H1 (cell line): ENCODE measurements around the gene SLC25A21. TPM values are rescaled to one million over a fixed set of nuclear protein-coding genes. Genes with fewer than 3 reads are reported as not detected.

Experiments used
- CTCF ChIA-PET: fragments of 300-600 bp; sonication (Branson Sonifier 250); formaldehyde crosslinking; loops from one replicate; lab custom pipeline; 2021; ENCODE audit not compliant: partially characterized antibody; lab: Charles Lee
- POLR2A ChIA-PET: fragments of 300-600 bp; sonication (Branson Sonifier 250); formaldehyde crosslinking; loops from one replicate; lab custom pipeline; 2021; ENCODE audit warnings: inconsistent platforms; ENCODE audit not compliant: partially characterized antibody; lab: Charles Lee
- DNase-seq, 2 experiments: peaks; one replicate each; pipeline versions ENCODE4 v3.0.0 to v3.0.0-alpha.2; 2010 to 2022; ENCODE audit warnings: low spot score in 2 of 2, low read depth in 1 of 2, mixed read lengths in 1 of 2
- FAIRE-seq: peaks from 2 replicates; lab custom pipeline; 2011; peaks lifted over from hg19 to GRCh38; lab: Jason Lieb, UNC
- H2AFZ ChIP-seq: 2 replicates; pipeline ENCODE4 v1.8.1; 2012; ENCODE audit warnings: low read length, inconsistent platforms
- H2AK5ac ChIP-seq: 2 replicates; pipeline ENCODE4 v1.6.1; 2013; ENCODE audit warnings: low read depth, low read length
- H2BK120ac ChIP-seq: replicated peaks from 2 replicates; pipeline ENCODE3; 2013; ENCODE audit warnings: low read depth, low read length, inconsistent platforms
- H2BK12ac ChIP-seq: 2 replicates; pipeline ENCODE4 v1.6.1; 2013; ENCODE audit warnings: low read depth, low read length
- H2BK15ac ChIP-seq: 2 replicates; pipeline ENCODE4 v1.6.1; 2013; ENCODE audit warnings: low read length
- H2BK20ac ChIP-seq: 2 replicates; pipeline ENCODE4 v1.6.1; 2013; ENCODE audit warnings: low read length
- H2BK5ac ChIP-seq: 2 replicates; pipeline ENCODE4 v1.6.1; 2013; ENCODE audit warnings: low read depth, low read length
- H3K14ac ChIP-seq: 2 replicates; pipeline ENCODE4 v1.6.1; 2013; ENCODE audit warnings: inconsistent platforms; ENCODE audit not compliant: insufficient read length
- H3K18ac ChIP-seq: 2 replicates; pipeline ENCODE4 v1.6.1; 2013; ENCODE audit warnings: low read length; ENCODE audit errors: extremely low read depth
- H3K23ac ChIP-seq: 2 replicates; pipeline ENCODE4 v1.6.1; 2013; ENCODE audit warnings: inconsistent platforms; ENCODE audit not compliant: insufficient read length
- H3K23me2 ChIP-seq: 2 replicates; pipeline ENCODE4 v1.6.1; 2013; ENCODE audit warnings: low read depth, low read length
- H3K27ac ChIP-seq: 2 replicates; pipeline ENCODE4 v1.6.1; 2011; ENCODE audit warnings: low read depth, low read length, inconsistent platforms
- H3K27me3 ChIP-seq, 4 experiments: replicated peaks in 1 of 4; 1 replicate in 1 of 4; 2 replicates in 3 of 4; pipeline versions ENCODE4 v1.6.1 to v1.8.1; 2011 to 2013; ENCODE audit warnings: low read length in 3 of 4, mild to moderate bottlenecking in 3 of 4, inconsistent platforms in 2 of 4, mixed read lengths in 2 of 4, moderate library complexity in 1 of 4; ENCODE audit not compliant: control insufficient read depth in 3 of 4, insufficient read depth in 3 of 4; ENCODE audit errors: extremely low read depth in 1 of 4
- H3K36me3 ChIP-seq, 4 experiments: 2 replicates each; pipeline versions ENCODE4 v1.6.1 to v1.8.1; 2011 to 2013; ENCODE audit warnings: mild to moderate bottlenecking in 4 of 4, low read length in 3 of 4, moderate library complexity in 2 of 4, control low read depth in 1 of 4, inconsistent platforms in 1 of 4; ENCODE audit not compliant: insufficient read depth in 4 of 4, control insufficient read depth in 2 of 4
- H3K4ac ChIP-seq: replicated peaks from 2 replicates; pipeline ENCODE3; 2013; ENCODE audit warnings: low read length, low read depth, mixed read lengths, inconsistent platforms; ENCODE audit not compliant: insufficient read length
- H3K4me1 ChIP-seq, 4 experiments: replicated peaks in 1 of 4; 1 replicate in 1 of 4; 2 replicates in 3 of 4; pipeline versions ENCODE4 v1.6.1 to v1.8.1; 2011 to 2013; ENCODE audit warnings: low read length in 3 of 4, inconsistent platforms in 2 of 4, mixed read lengths in 1 of 4; ENCODE audit not compliant: insufficient read depth in 4 of 4, control insufficient read depth in 3 of 4
- H3K4me2 ChIP-seq, 2 experiments: 2 replicates each; pipeline versions ENCODE4 v1.6.1 to v1.8.1; 2011 to 2013; ENCODE audit warnings: low read depth in 2 of 2, low read length in 2 of 2, control low read depth in 1 of 2, inconsistent platforms in 1 of 2, mild to moderate bottlenecking in 1 of 2; ENCODE audit not compliant: insufficient read depth in 1 of 2
- H3K4me3 ChIP-seq, 4 experiments: fragments of 200-600, 300-600 bp in 1 of 4; sonication (generic), shearing (Covaris generic), sonication (Bioruptor Twin) in 1 of 4; 2 replicates each; pipeline versions ENCODE4 v1.5.1 to v1.8.1; 2011 to 2016; ENCODE audit warnings: low read length in 4 of 4, low read depth in 3 of 4, control low read depth in 2 of 4, inconsistent platforms in 2 of 4, mild to moderate bottlenecking in 2 of 4, mixed read lengths in 1 of 4, moderate library complexity in 1 of 4; ENCODE audit not compliant: insufficient read depth in 2 of 4; ENCODE audit errors: extremely low read depth in 1 of 4
- H3K56ac ChIP-seq: replicated peaks from 2 replicates; pipeline ENCODE3; 2013; ENCODE audit warnings: low read depth, mild to moderate bottlenecking, mixed read lengths, low read length, inconsistent platforms; ENCODE audit not compliant: insufficient read length
- H3K79me1 ChIP-seq: 2 replicates; pipeline ENCODE4 v1.6.1; 2013; ENCODE audit warnings: low read depth, low read length, control low read depth
- H3K79me2 ChIP-seq, 2 experiments: 2 replicates each; pipeline versions ENCODE4 v1.6.1 to v1.8.1; 2012 to 2013; ENCODE audit warnings: low read length in 2 of 2, mild to moderate bottlenecking in 2 of 2, inconsistent platforms in 1 of 2; ENCODE audit not compliant: insufficient read depth in 2 of 2, control insufficient read depth in 1 of 2
- H3K9ac ChIP-seq, 4 experiments: replicated peaks in 1 of 4; 1 replicate in 1 of 4; 2 replicates in 3 of 4; pipeline versions ENCODE4 v1.6.1 to v1.8.1; 2011 to 2013; ENCODE audit warnings: low read depth in 3 of 4, low read length in 3 of 4, control low read depth in 2 of 4, mild to moderate bottlenecking in 2 of 4, moderate library complexity in 2 of 4, inconsistent platforms in 1 of 4; ENCODE audit errors: extremely low read depth in 1 of 4
- H3K9me3 ChIP-seq, 2 experiments: 2 replicates each; pipeline versions ENCODE4 v1.6.1 to v1.8.1; 2012 to 2013; ENCODE audit warnings: mild to moderate bottlenecking in 2 of 2, moderate library complexity in 2 of 2, control low read depth in 1 of 2, inconsistent platforms in 1 of 2, low read depth in 1 of 2, low read length in 1 of 2, mixed read lengths in 1 of 2; ENCODE audit not compliant: insufficient read depth in 2 of 2
- H4K20me1 ChIP-seq, 2 experiments: replicated peaks in 1 of 2; 2 replicates each; pipeline versions ENCODE3 to v1.8.1; 2011 to 2013; ENCODE audit warnings: inconsistent platforms in 2 of 2, low read length in 2 of 2, mild to moderate bottlenecking in 1 of 2; ENCODE audit not compliant: insufficient read depth in 2 of 2, control insufficient read depth in 1 of 2
- H4K5ac ChIP-seq: 2 replicates; pipeline ENCODE4 v1.6.1; 2013; ENCODE audit warnings: low read length, low read depth, mixed read lengths, inconsistent platforms; ENCODE audit not compliant: insufficient read length
- H4K8ac ChIP-seq: 2 replicates; pipeline ENCODE4 v1.8.0; 2013; ENCODE audit warnings: mild to moderate bottlenecking, moderate library complexity, low read length, inconsistent platforms; ENCODE audit not compliant: insufficient read depth; ENCODE audit errors: extremely low read depth
- H4K91ac ChIP-seq: replicated peaks from 2 replicates; pipeline ENCODE3; 2013; ENCODE audit warnings: low read length, mixed read lengths, inconsistent platforms; ENCODE audit not compliant: insufficient read length
- ATF2 ChIP-seq: IDR thresholded peaks from 2 replicates; pipeline ENCODE4 v1.6.1; 2012; ENCODE audit warnings: low read length, inconsistent platforms
- CBX8 ChIP-seq: fragments of 300-800, 300-1000 bp; sonication (generic); IDR thresholded peaks from 2 replicates; pipeline ENCODE4 v1.7.1; 2016; ENCODE audit warnings: low read depth, low read length, borderline replicate concordance
- JUND ChIP-seq: IDR thresholded peaks from 2 replicates; pipeline ENCODE4 v1.6.1; 2011; ENCODE audit warnings: mild to moderate bottlenecking, improper control_type of control experiment, low read length
- SP1 ChIP-seq: IDR thresholded peaks from 2 replicates; pipeline ENCODE4 v1.6.1; 2011; ENCODE audit warnings: low read depth, low read length
- SRF ChIP-seq: IDR thresholded peaks from 2 replicates; pipeline ENCODE4 v1.6.1; 2011; ENCODE audit warnings: mild to moderate bottlenecking, low read depth, low read length, moderate library complexity
- TCF12 ChIP-seq: IDR thresholded peaks from 2 replicates; pipeline ENCODE4 v1.6.1; 2011; ENCODE audit warnings: low read depth, mild to moderate bottlenecking, low read length
- WGBS, 2 experiments: shearing (Covaris generic) in 1 of 2; methylation state at CpG; one replicate each; pipeline versions ENCODE4 v1.1.6 to v1.1.7; 2013 to 2015; ENCODE audit warnings: low lambda C conversion rate in 2 of 2, mixed read lengths in 2 of 2, inconsistent platforms in 1 of 2, low coverage in 1 of 2, missing lambda C conversion rate in 1 of 2; ENCODE audit not compliant: insufficient replicate concordance in 2 of 2, insufficient coverage in 1 of 2, insufficient read length in 1 of 2; ENCODE audit errors: extremely low coverage in 1 of 2, missing lambda C conversion rate in 1 of 2; 5-methylcytosine and 5-hydroxymethylcytosine counted together
- polyA plus RNA-seq, 7 experiments: library from polyadenylated mRNA; depleted of rRNA in 3 of 7; stranded (reverse) in 5 of 7; unstranded in 2 of 7; fragments of >200 nt in 5 of 7; fragments of 200-250 nt in 2 of 7; gene quantifications; 1 replicate in 5 of 7; 2 replicates in 1 of 7; 4 replicates in 1 of 7; pipeline versions ENCODE4 v1.2.1 to v1.2.3, GENCODE V29; 2011 to 2013; ENCODE audit warnings: missing spikeins in 2 of 7, mixed read lengths in 2 of 7
- total RNA-seq: library from RNA; stranded (reverse); fragmentation: NEBNext Ultra II Directional; extraction: Animal tissue kit (Norgen Biotek cat#: 25700); gene quantifications from 2 replicates; pipeline ENCODE4 v1.2.1, GENCODE V29; 2021

Gene SLC25A21
- total and polyA plus RNA-seq, 2 of the 8 experiments (the other 6 are each of a cell fraction or from before 2014, with no cell fraction given): 6.9 to 15.7 TPM

DNA sequence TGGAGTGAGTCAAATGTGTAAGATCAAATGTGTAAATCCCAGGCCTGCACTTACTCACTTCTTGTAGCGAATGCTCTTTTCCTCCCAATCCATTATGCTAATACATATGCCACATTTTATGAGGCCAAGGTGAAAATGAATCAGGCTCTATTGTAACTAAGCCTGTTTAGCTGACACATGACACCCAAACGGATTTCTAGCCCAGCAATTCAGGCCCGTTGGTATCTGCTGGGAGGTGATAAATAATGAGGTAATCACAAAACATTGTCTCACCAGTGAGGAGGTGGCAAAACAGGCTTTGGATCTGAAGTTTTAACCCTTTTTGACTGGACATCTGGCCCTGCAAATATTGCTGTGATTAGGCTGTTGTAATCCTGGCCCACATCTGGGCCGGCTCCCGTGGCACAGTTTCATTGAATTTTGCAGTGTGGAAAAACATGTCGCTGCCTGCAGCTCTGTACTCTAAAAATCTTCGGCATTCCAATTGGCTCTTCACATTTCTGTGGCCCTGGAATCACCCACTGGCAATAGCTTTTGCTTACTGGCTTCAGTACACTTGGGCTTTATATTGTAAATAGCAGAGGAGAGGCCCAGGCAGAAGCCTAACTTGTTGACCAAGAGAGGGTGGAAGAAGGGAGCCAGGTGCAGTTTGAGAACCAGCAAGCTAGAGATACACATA is 404.7 kb downstream of the SLC25A21 start:
- Histone ChIP-seq H3K4me2 (peak overlapping the region; percentile 24 to 56; a peak in 2 of 4 replicates), H3K56ac (no peak overlapping the region), H2BK15ac (no peak overlapping the region), H2BK12ac (peak overlapping the region; percentile 45), H4K20me1 (no peaks in the 10 kb centered on the region), H4K5ac (no peak overlapping the region), H3K23ac (no peak overlapping the region), H3K4me3 (no peak overlapping the region), H3K79me2 (no peaks in the 10 kb centered on the region), H4K91ac (no peak overlapping the region), H3K27ac (peak overlapping the region; percentile 19; the same call in 1 of the 2 replicates), H2AFZ (peak overlapping the region; percentile 47), H2AK5ac (no peak overlapping the region), H3K36me3 (no peaks in the 10 kb centered on the region), H3K9ac (peak overlapping the region in 1 of 4 experiments; percentile 37; a peak in 2 of 7 replicates), H3K4me1 (peaks cover 2 to 14% (median 5%) of the 10 kb centered on the region in 4 experiments; a peak in 6 of 7 replicates), H3K9me3 (no peaks in the 10 kb centered on the region), H3K18ac (no peak overlapping the region), H3K14ac (no peak overlapping the region), H2BK5ac (no peak overlapping the region), H3K23me2 (no peaks in the 10 kb centered on the region), H2BK20ac (no peak overlapping the region), H3K4ac (no peak overlapping the region), H3K27me3 (no peaks in the 10 kb centered on the region)
- POLR2A ChIA-PET: interaction anchor here (0.6 to 1.5 kb wide), 4 partner anchors 10 to 739 kb away, joined by 3 to 4 read pairs (median 3); partner anchors contain the start of gene SLC25A21
- no peak for DNase-seq
- no peak for TF ChIP-seq CBX8
- 0 out of 2 replicates have a peak, but pooled peaks have one; percentile 46 for TF ChIP-seq JUND
- no peak for TF ChIP-seq SRF
- 0 out of 2 replicates have a peak, but pooled peaks have one; percentile 24 for TF ChIP-seq SP1
- TF ChIP-seq ATF2: peak; percentile 58; the same call in 1 of the 2 replicates
- no peak for TF ChIP-seq TCF12
- TF ChIP-seq, all 59 proteins: peak for 3
- H3K79me1 ChIP-seq: no peaks in the 10 kb centered on the region
- H2BK120ac ChIP-seq: no peak overlapping the region
- CTCF ChIA-PET: interaction anchor here (1.2 to 3.7 kb wide), 4 partner anchors 12 to 112 kb away, joined by 3 to 16 read pairs (median 7); no protein-coding TSS in a partner anchor
- FAIRE-seq: peak; percentile 24
- no peak overlapping the region for H4K8ac ChIP-seq
- 62% methylated on average over 7 of the region's 7 CpGs; no CpG with 5 or more reads in 1 of the 2 experiments for WGBS, 2 experiments
